ENCODE data around the gene RBM8A.

RBM8A gene

GRCh38 chr1:145927063-145927886 lies at the start of gene RBM8A:
RBM8A (minus strand) TSS chr1:145927484; CDS start chr1:145927426, 58 bp downstream.
- peak; percentile 77 to 89 for DNase-seq (ENCODE audit: extremely low read depth in 1 of 2, low read depth in 1 of 2)

GRCh38 chr1:145977016-145977415 lies 49.7 kb upstream of the RBM8A start:
- DNase-seq (ENCODE audit: extremely low read depth in 1 of 2, low read depth in 1 of 2) = no peak

- DNase-seq (ENCODE audit: extremely low read depth in 1 of 2, low read depth in 1 of 2) = no peak
These were observed 47.9 kb upstream of the RBM8A start for GRCh38 chr1:145975216-145975615.

- no peak for DNase-seq (ENCODE audit: extremely low read depth in 1 of 2, low read depth in 1 of 2)
These were observed 47.4 kb upstream of the RBM8A start for GRCh38 chr1:145974721-145975120.

GRCh38 chr1:145972580-145972979 lies 45.3 kb upstream of the RBM8A start:
- no peak for DNase-seq (ENCODE audit: extremely low read depth in 1 of 2, low read depth in 1 of 2)

GRCh38 chr1:145967288-145967687 lies 40.0 kb upstream of the RBM8A start:
- DNase-seq (ENCODE audit: extremely low read depth in 1 of 2, low read depth in 1 of 2) = no peak

- no peak for DNase-seq (ENCODE audit: extremely low read depth in 1 of 2, low read depth in 1 of 2)
These were observed 37.9 kb upstream of the RBM8A start for GRCh38 chr1:145965119-145965744.

- DNase-seq (ENCODE audit: extremely low read depth in 1 of 2, low read depth in 1 of 2) = peak; percentile 77 to 81
These were observed 37.2 kb upstream of the RBM8A start, which contains the start of the genes ANKRD34A and POLR3GL for GRCh38 chr1:145964328-145965118. ANKRD34A (minus strand) TSS chr1:145964575; CDS start chr1:145961759, 2,816 bp downstream. POLR3GL (plus strand) TSS chr1:145964690; CDS start chr1:145974866, 10,176 bp downstream.

- no peak for DNase-seq (ENCODE audit: extremely low read depth in 1 of 2, low read depth in 1 of 2)
These were observed 36.2 kb upstream of the RBM8A start for GRCh38 chr1:145963265-145964019.

GRCh38 chr1:145962157-145963102 lies 35.1 kb upstream of the RBM8A start:
- DNase-seq (ENCODE audit: extremely low read depth in 1 of 2, low read depth in 1 of 2) = no peak

GRCh38 chr1:145961425-145962156 lies 34.3 kb upstream of the RBM8A start:
- no peak for DNase-seq (ENCODE audit: extremely low read depth in 1 of 2, low read depth in 1 of 2)

GRCh38 chr1:145961109-145961424 lies 33.8 kb upstream of the RBM8A start:
- no peak for DNase-seq (ENCODE audit: extremely low read depth in 1 of 2, low read depth in 1 of 2)

GRCh38 chr1:145960468-145961108 lies 33.3 kb upstream of the RBM8A start:
- DNase-seq (ENCODE audit: extremely low read depth in 1 of 2, low read depth in 1 of 2) = no peak

- no peak for DNase-seq (ENCODE audit: extremely low read depth in 1 of 2, low read depth in 1 of 2)
These were observed 32.7 kb upstream of the RBM8A start for GRCh38 chr1:145959957-145960467.

GRCh38 chr1:145959333-145959732 lies 32.0 kb upstream of the RBM8A start:
- no peak for DNase-seq (ENCODE audit: extremely low read depth in 1 of 2, low read depth in 1 of 2)

- no peak for DNase-seq (ENCODE audit: extremely low read depth in 1 of 2, low read depth in 1 of 2)
These were observed 31.4 kb upstream of the RBM8A start for GRCh38 chr1:145958734-145959133.

GRCh38 chr1:145957443-145958319 lies 30.4 kb upstream of the RBM8A start, which contains the start of gene LIX1L:
LIX1L (minus strand) TSS chr1:145958017; CDS start chr1:145957927, 90 bp downstream.
- peak; percentile 85 to 91 for DNase-seq (ENCODE audit: extremely low read depth in 1 of 2, low read depth in 1 of 2)

All from activated CD8-positive, alpha-beta memory T cell treated with anti-CD3 and anti-CD28 coated beads for 1 hour (primary cell).